HG03378 (cell line): ENCODE data around the gene TMEM33.

Experiments used
- ATAC-seq: cut with Tn5 transposase; IDR thresholded peaks from one replicate; pipeline ENCODE4 v1.9.1; 2021; ENCODE audit warnings: mild to moderate bottlenecking, moderate library complexity; ENCODE audit not compliant: unreplicated experiment

The TMEM33 gene

GRCh38 chr4:41994461-41994985, 59.3 kb downstream of the TMEM33 start:
- ATAC-seq: no peak

GRCh38 chr4:41998019-41998418, 62.8 kb downstream of the TMEM33 start:
- ATAC-seq: no peak

GRCh38 chr4:41999321-41999720, 64.1 kb downstream of the TMEM33 start:
- ATAC-seq: no peak

- no peak for ATAC-seq
Observed at GRCh38 chr4:42008011-42008786, 73.0 kb downstream of the TMEM33 start.
